Stomach (tissue), 9 donors: ENCODE data around the gene PNPLA8. TPM values are rescaled to one million over a fixed set of nuclear protein-coding genes. Genes with fewer than 3 reads are reported as not detected.

ENCODE experiments used
- DNase-seq, 2 donors: peaks; one replicate each; pipeline versions ENCODE4 v3.0.0 to v3.0.0-alpha.2; 2013 to 2019
- H3K27ac ChIP-seq, 5 donors: fragments of 200-600 bp in 4 of 5; sonication (generic) in 4 of 5; one replicate each; pipeline ENCODE4 v1.5.1; 2013 to 2019; ENCODE audit warnings: mild to moderate bottlenecking in 1 of 5, moderate library complexity in 1 of 5
- H3K27me3 ChIP-seq, 3 donors: fragments of 200-600 bp; sonication (generic); one replicate each; pipeline ENCODE4 v1.5.1; 2017 to 2019; ENCODE audit warnings: mixed run types in 1 of 3
- H3K36me3 ChIP-seq, 4 donors: fragments of 200-600 bp; sonication (generic); 1 replicate in 3 of 4; 2 replicates in 1 of 4; pipeline ENCODE4 v1.5.1; 2016 to 2019
- H3K4me1 ChIP-seq, 4 donors: fragments of 200-600 bp; sonication (generic); one replicate each; pipeline ENCODE4 v1.5.1; 2016 to 2019
- H3K4me3 ChIP-seq, 4 donors: fragments of 200-600 bp; sonication (generic) in 3 of 4; one replicate each; pipeline ENCODE4 v1.5.1; 2016 to 2019; ENCODE audit warnings: mild to moderate bottlenecking in 1 of 4
- H3K9me3 ChIP-seq, 4 donors: fragments of 200-600 bp; sonication (generic); one replicate each; pipeline ENCODE4 v1.5.1; 2016 to 2019
- EP300 ChIP-seq: sonication (generic); formaldehyde crosslinking; IDR thresholded peaks from one replicate; pipeline ENCODE4 v1.6.1; 2017; ENCODE audit warnings: antibody characterized with exemption
- POLR2A ChIP-seq, 4 donors: fragments of 450-650 bp; IDR thresholded peaks; one replicate each; pipeline ENCODE4 v1.6.1; 2016; ENCODE audit warnings: antibody characterized with exemption in 4 of 4, control low read depth in 2 of 4, mild to moderate bottlenecking in 1 of 4, moderate library complexity in 1 of 4
- POLR2AphosphoS5 ChIP-seq, 3 donors: sonication (generic); formaldehyde crosslinking; IDR thresholded peaks; one replicate each; pipeline ENCODE4 v1.6.1; 2016; ENCODE audit warnings: antibody characterized with exemption in 3 of 3
- WGBS, 5 donors: extraction: QIAGEN DNeasy Blood & Tissue Kit in 3 of 5; methylation state at CpG; one replicate each; pipeline versions ENCODE4 v1.1.5 to v1.1.7; 2013 to 2018; 5-methylcytosine and 5-hydroxymethylcytosine counted together
- intact Hi-C: fragments of 100-400 bp; cut with DNase I; formaldehyde crosslinking; loops from one replicate; pipeline ENCODE4 v1.15.1; 2023; ENCODE audit warnings: low total_unique reads
- polyA plus RNA-seq, 3 donors: library from polyadenylated mRNA; stranded (reverse); fragments of 200-250 nt; gene quantifications; one replicate each; pipeline ENCODE4 v1.2.3, GENCODE V29; 2013
- total RNA-seq, 5 donors: library from RNA; depleted of rRNA; stranded (reverse); fragments of >200 nt; gene quantifications; one replicate each; pipeline versions ENCODE4 v1.1.0 to v1.2.3, GENCODE V29; 2014 to 2016
- TF ChIP-seq, protein P1 (sequence below), 7 experiments: fragments of 450-650 bp in 4 of 7; fragments of 200-600 bp in 3 of 7; sonication (generic) in 3 of 7; IDR thresholded peaks; one replicate each; pipeline ENCODE4 v1.5.1; 2016 to 2019; ENCODE audit warnings: antibody characterized with exemption in 7 of 7, control low read depth in 2 of 7, mild to moderate bottlenecking in 1 of 7
- donor health status: healthy with polysubstance abuse.
- donor health status: Bipolar disorder and iron deficiency.
- donor health status: healthy.

The PNPLA8 gene
- total and polyA plus RNA-seq, 8 donors = 0.87 to 43.5 (median 16.7) TPM

DNA sequence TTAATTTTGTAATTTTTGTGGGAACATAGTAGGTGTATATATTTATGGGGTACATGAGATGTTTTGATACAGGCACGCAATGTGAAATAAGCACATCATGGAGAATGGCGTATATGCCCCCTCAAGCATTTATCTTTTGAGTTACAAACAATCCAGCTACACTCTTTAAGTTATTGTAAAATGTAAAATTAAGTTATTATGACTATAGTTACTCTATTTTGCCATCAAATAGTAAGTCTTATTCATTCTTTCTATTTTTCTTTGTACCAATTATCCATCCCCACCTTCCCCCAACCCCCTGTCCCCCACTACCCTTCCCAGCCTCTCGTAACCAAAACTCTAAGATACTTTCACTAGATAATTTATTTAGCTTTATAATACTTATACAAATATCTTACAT lies 7.8 kb upstream of the PNPLA8 start:
- Histone ChIP-seq H3K27ac (no peak overlapping the region), H3K4me3 (no peak overlapping the region), H3K36me3 (no peaks in the 10 kb centered on the region), H3K4me1 (no peaks in the 10 kb centered on the region), H3K9me3 (no peaks in the 10 kb centered on the region), H3K27me3 (no peaks in the 10 kb centered on the region)
- intact Hi-C loops = no loop called here
- WGBS, 5 donors = 95 to 97% (median 96%) methylated on average over 3 of the region's 3 CpGs
- no peak for DNase-seq
- TF ChIP-seq POLR2A (IDR thresholded peaks at IDR 0.05) (no peak), POLR2AphosphoS5 (IDR thresholded peaks at IDR 0.05) (no peak), EP300 (no peak)
- TF ChIP-seq, protein P1, sequence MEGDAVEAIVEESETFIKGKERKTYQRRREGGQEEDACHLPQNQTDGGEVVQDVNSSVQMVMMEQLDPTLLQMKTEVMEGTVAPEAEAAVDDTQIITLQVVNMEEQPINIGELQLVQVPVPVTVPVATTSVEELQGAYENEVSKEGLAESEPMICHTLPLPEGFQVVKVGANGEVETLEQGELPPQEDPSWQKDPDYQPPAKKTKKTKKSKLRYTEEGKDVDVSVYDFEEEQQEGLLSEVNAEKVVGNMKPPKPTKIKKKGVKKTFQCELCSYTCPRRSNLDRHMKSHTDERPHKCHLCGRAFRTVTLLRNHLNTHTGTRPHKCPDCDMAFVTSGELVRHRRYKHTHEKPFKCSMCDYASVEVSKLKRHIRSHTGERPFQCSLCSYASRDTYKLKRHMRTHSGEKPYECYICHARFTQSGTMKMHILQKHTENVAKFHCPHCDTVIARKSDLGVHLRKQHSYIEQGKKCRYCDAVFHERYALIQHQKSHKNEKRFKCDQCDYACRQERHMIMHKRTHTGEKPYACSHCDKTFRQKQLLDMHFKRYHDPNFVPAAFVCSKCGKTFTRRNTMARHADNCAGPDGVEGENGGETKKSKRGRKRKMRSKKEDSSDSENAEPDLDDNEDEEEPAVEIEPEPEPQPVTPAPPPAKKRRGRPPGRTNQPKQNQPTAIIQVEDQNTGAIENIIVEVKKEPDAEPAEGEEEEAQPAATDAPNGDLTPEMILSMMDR (IDR thresholded peaks at IDR 0.05) = no peak

DNA sequence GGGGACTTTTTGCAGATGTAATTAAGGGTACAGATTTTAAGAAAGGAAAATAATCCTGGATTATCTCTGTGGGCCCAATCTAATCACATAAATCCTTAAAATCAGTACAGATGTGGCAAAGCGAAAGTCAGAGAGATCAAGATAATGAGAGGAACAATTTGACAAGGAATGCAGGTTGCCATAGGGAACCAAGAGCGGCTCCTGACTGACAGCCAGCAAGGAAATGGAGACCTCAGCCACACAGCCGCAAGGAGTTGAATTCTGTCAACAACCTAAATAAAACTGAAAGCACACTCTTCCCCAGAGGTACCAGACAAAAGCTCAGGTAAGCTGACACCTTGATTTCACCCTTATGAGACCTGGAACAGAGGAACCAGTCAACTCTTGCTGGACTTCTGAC lies 3.4 kb upstream of the PNPLA8 start:
- peak; percentile 48 for DNase-seq
- intact Hi-C loops = no loop called here

DNA sequence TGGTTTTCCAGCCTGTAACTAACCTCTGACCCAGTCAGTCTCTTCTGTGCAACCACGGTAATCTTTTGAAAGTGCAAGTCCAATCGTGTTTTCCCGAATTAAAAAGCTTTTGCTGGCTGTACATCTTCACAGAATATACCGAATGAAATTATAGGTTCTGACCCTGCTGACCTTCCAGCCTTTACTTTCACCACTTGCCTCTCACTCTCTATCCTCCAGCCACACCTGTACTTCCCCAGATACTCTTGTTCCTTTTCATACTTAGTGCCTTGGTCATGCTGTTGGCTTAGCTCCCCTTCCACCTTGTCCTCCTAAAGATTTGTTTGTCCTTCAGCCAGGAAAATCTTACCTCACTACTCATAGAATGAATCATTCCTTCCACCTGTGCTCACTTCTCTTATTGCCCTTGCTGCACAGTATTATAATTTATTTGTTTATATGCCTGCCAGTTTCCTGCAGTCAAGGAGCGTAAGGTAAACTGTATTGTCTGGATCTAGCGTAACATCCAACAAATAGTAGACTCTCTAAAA lies 2.3 kb upstream of the PNPLA8 start:
- peak in 1 of 2 donors; percentile 50 for DNase-seq
- Histone ChIP-seq H3K36me3 (no peaks in the 10 kb centered on the region), H3K4me1 (peaks cover 18 to 27% (median 22%) of the 10 kb centered on the region in 4 donors), H3K27ac (peak overlapping the region; percentile 13 to 99 (median 64)), H3K27me3 (no peaks in the 10 kb centered on the region), H3K9me3 (no peaks in the 10 kb centered on the region), H3K4me3 (no peak overlapping the region)
- TF ChIP-seq, protein P1 (IDR thresholded peaks at IDR 0.05) = no peak
- TF ChIP-seq POLR2AphosphoS5 (IDR thresholded peaks at IDR 0.05) = peak in 2 of 3 donors; percentile 54 to 58
- intact Hi-C loops = no loop called here
- 69 to 88% (median 78%) methylated on average over 6 of the region's 6 CpGs for WGBS, 5 donors

More for the DNA sequence above, 3.4 kb upstream of the PNPLA8 start:
- TF ChIP-seq EP300 (no peak), POLR2AphosphoS5 (IDR thresholded peaks at IDR 0.05) (no peak), POLR2A (IDR thresholded peaks at IDR 0.05) (no peak)
- TF ChIP-seq, protein P1 (IDR thresholded peaks at IDR 0.05) = no peak
- peaks cover 7 to 16% (median 12%) of the 10 kb centered on the region in 4 donors for H3K4me1 ChIP-seq
- no peaks in the 10 kb centered on the region for H3K36me3 ChIP-seq
- H3K9me3 ChIP-seq = no peaks in the 10 kb centered on the region
- 25 to 54% (median 41%) methylated on average over 3 of the region's 3 CpGs for WGBS, 5 donors
- H3K27ac ChIP-seq = peak overlapping the region; percentile 41 to 66 (median 61)
- no peak overlapping the region for H3K4me3 ChIP-seq
- H3K27me3 ChIP-seq = no peaks in the 10 kb centered on the region

DNA sequence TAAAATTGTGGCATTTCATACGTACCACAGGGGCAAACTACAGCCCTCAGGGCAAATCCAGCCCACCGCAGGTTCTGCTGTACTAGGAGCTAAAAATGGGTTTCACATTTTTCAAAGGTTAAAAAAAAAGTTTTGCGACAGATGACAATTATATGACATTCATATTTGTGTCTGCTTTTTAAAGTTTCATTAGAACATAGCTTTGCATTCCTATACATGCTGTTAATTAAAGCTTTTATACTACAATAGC lies 758 bp upstream of the PNPLA8 start:
- peak overlapping the region; percentile 51 to 81 (median 64) for H3K4me3 ChIP-seq
- H3K9me3 ChIP-seq = no peaks in the 10 kb centered on the region
- TF ChIP-seq EP300 (no peak), POLR2A (IDR thresholded peaks at IDR 0.05) (no peak), POLR2AphosphoS5 (IDR thresholded peaks at IDR 0.05) (no peak)
- TF ChIP-seq, protein P1 (IDR thresholded peaks at IDR 0.05) = no peak
- H3K27me3 ChIP-seq = no peaks in the 10 kb centered on the region
- intact Hi-C loops = no loop called here
- DNase-seq = no peak
- peaks cover 22 to 42% (median 36%) of the 10 kb centered on the region in 4 donors for H3K4me1 ChIP-seq
- 11 to 17% (median 13%) methylated on average over 3 of the region's 3 CpGs for whole genome bisulfite sequencing, 5 donors
- H3K27ac ChIP-seq = peak overlapping the region; percentile 98 to 99 (median 99)
- H3K36me3 ChIP-seq = no peaks in the 10 kb centered on the region
